ENCODE results near the gene TAF11L10. TPM values are rescaled to one million over a fixed set of nuclear protein-coding genes. Genes with fewer than 3 reads are reported as not detected.

TAF11L10 gene
- not detected in 2 replicates for total RNA-seq

DNA sequence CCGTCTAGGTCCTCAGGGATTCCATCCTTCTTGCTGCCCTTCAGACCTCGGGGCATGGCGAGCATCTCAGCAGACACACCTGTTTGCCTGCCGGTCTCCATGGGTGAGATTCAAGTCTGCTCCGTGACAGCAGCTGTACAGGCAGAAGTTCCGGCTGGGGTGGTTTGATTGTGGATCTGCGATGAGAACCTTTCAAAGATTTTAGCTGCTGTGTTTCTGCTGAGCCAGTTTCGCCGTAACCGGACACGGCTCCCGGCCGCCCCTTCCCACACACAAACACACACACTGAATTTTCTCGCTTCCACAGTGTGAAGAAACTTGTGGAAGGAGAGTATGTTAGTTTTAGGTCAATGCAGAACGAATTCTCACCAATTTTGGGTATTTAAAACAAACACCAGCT is at the start of gene TAF11L10:
Gene TAF11L10 (minus strand): TSS at position 101 of the 400 bp plus-strand sequence.

DNA sequence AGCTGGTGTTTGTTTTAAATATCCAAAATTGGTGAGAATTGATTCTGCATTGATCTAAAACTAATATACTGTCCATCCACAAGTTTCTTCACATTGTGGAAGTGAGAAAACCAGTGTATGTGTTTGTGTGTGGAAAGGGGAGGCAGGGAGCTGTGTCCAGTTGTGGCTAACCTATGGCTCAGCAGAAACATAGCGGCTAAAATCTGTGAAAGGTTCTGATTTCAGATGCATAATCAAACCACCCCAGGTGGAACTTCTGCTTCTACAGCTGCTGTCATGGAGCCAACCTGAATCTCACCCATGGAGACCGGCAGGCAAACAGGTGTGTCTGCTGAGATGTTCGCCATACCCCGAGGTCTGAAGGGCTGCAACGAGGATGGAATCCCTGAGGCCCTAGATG is 36.5 kb upstream of the TAF11L10 start, which contains the start of gene TAF11L14:
Gene TAF11L14 (plus strand): TSS at position 301 of the 400 bp plus-strand sequence.

DNA sequence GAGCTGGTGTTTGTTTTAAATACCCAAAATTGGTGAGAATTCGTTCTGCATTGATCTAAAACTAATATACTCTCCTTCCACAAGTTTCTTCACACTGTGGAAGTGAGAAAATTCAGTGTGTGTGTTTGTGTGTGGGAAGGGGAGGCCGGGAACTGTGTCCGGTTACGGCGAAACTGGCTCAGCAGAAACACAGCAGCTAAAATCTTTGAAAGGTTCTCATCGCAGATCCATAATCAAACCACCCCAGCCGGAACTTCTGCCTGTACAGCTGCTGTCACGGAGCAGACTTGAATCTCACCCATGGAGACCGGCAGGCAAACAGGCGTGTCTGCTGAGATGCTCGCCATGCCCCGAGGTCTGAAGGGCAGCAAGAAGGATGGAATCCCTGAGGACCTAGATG is 34.2 kb upstream of the TAF11L10 start, which contains the start of gene TAF11L13:
Gene TAF11L13 (plus strand): TSS at position 301 of the 400 bp plus-strand sequence.

DNA sequence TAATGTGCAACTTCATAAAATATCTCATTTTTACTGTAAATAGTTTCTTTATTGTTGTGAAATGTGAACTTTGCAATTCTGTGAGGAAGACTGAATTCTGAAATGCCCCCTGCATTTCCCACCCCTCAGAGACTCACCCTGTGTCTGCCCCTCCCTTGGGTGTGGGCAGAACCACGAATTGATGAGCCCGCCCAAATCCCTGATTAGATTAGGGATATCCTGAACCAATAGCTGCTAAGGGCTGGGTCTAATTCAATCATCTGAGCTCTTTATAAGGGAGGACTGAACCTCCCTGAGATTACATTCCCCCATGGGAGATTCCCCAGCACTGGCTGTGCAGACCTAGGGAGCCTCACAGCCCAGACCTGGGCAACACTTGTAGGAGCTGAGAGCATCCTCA is 12.5 kb upstream of the TAF11L10 start, which contains the start of gene TAF11L12:
Gene TAF11L12 (plus strand): TSS at position 301 of the 400 bp plus-strand sequence.

DNA sequence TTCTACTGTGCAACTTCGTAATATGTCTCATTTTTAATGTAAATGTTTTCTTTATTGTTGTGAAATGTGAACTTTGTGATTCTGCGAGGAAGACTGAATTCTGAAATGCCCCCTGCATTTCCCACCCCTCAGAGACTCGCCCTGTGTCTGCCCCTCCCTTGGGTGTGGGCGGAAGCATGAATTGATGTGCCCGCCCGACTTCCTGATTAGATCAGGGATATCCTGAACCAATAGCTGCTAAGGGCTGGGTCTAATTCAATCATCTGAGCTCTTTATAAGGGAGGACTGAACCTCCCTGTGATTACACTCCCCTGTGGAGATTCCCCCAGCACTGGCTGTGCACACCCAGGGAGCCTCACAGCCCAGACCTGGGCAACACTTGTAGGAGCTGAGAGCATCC is 6.3 kb upstream of the TAF11L10 start, which contains the start of gene TAF11L11:
Gene TAF11L11 (plus strand): TSS at position 304 of the 400 bp plus-strand sequence.

DNA sequence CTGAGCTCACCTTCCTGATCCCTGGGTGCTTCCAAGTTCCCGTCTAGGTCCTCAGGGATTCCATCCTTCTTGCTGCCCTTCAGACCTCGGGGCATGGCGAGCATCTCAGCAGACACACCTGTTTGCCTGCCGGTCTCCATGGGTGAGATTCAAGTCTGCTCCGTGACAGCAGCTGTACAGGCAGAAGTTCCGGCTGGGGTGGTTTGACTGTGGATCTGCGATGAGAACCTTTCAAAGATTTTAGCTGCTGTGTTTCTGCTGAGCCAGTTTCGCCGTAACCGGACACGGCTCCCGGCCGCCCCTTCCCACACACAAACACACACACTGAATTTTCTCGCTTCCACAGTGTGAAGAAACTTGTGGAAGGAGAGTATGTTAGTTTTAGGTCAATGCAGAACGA is 3.4 kb downstream of the TAF11L10 start, which contains the start of gene TAF11L9:
Gene TAF11L9 (minus strand): TSS at position 140 of the 400 bp plus-strand sequence.

DNA sequence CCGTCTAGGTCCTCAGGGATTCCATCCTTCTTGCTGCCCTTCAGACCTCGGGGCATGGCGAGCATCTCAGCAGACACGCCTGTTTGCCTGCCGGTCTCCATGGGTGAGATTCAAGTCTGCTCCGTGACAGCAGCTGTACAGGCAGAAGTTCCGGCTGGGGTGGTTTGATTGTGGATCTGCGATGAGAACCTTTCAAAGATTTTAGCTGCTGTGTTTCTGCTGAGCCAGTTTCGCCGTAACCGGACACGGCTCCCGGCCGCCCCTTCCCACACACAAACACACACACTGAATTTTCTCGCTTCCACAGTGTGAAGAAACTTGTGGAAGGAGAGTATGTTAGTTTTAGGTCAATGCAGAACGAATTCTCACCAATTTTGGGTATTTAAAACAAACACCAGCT is 6.8 kb downstream of the TAF11L10 start, which contains the start of gene TAF11L8:
Gene TAF11L8 (minus strand): TSS at position 101 of the 400 bp plus-strand sequence.

DNA sequence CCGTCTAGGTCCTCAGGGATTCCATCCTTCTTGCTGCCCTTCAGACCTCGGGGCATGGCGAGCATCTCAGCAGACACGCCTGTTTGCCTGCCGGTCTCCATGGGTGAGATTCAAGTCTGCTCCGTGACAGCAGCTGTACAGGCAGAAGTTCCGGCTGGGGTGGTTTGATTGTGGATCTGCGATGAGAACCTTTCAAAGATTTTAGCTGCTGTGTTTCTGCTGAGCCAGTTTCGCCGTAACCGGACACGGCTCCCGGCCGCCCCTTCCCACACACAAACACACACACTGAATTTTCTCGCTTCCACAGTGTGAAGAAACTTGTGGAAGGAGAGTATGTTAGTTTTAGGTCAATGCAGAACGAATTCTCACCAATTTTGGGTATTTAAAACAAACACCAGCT is 12.0 kb downstream of the TAF11L10 start, which contains the start of gene TAF11L7:
Gene TAF11L7 (minus strand): TSS at position 101 of the 400 bp plus-strand sequence.

Other genes with a start within 250 kb of the TAF11L10 start
- gene TAF11L2, start 99.6 kb downstream of the TAF11L10 start, total RNA-seq, result not detected in 2 replicates
- gene TAF11L3, start 79.5 kb downstream of the TAF11L10 start, total RNA-seq, result not detected in 2 replicates
- not detected in 2 replicates for gene TAF11L4, start 76.0 kb downstream of the TAF11L10 start, total RNA-seq
- gene TAF11L5, start 72.6 kb downstream of the TAF11L10 start, total RNA-seq, result not detected in 2 replicates
- gene TAF11L6, start 69.2 kb downstream of the TAF11L10 start, total RNA-seq, result not detected in 2 replicates
- not detected in 2 replicates for gene TAF11L7, start 12.1 kb downstream of the TAF11L10 start, total RNA-seq
- gene TAF11L8, start 6.9 kb downstream of the TAF11L10 start, total RNA-seq, result not detected in 2 replicates
- not detected in 2 replicates for gene TAF11L9, start 3.4 kb downstream of the TAF11L10 start, total RNA-seq
- not detected in 2 replicates for gene TAF11L11, start 6.4 kb upstream of the TAF11L10 start, total RNA-seq
- not detected in 2 replicates for gene TAF11L12, start 12.6 kb upstream of the TAF11L10 start, total RNA-seq
- gene TAF11L13, start 34.3 kb upstream of the TAF11L10 start, total RNA-seq, result not detected in 2 replicates
- gene TAF11L14, start 36.6 kb upstream of the TAF11L10 start, total RNA-seq, result not detected in 2 replicates

Data from smooth muscle cell of the umbilical artery (primary cell).